ENCODE measurements around the gene NOX1.
A peak's percentile ranks its signal among the peaks of the same experiment; 100 is the strongest.

NOX1 gene

DNA sequence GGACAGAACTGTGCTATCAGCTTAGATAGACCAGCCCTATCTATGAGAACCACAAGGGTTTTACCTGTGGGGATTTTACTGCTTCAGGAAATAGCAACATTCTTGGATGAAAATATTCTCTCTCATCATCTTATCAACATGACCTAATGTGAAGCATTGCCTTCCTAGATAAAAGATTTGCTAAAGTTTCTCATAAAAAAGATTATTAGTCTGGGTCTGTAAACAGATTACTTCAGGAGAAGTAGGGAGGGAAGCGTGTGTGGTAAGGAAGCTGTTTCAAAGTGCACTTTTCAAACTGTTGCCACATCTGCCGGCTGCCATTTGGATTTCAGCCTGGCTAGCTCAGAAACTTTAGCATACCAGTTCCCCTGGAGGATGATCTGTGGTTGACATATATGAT, at the start of gene NOX1:
Gene NOX1 (minus strand): TSS at position 35 of the 400 bp plus-strand sequence. CDS start 220 bp downstream, outside the sequence.
- peak within 1 kb of the TSS; percentile 45 for H3K27ac ChIP-seq
- TF ChIP-seq, protein P1, sequence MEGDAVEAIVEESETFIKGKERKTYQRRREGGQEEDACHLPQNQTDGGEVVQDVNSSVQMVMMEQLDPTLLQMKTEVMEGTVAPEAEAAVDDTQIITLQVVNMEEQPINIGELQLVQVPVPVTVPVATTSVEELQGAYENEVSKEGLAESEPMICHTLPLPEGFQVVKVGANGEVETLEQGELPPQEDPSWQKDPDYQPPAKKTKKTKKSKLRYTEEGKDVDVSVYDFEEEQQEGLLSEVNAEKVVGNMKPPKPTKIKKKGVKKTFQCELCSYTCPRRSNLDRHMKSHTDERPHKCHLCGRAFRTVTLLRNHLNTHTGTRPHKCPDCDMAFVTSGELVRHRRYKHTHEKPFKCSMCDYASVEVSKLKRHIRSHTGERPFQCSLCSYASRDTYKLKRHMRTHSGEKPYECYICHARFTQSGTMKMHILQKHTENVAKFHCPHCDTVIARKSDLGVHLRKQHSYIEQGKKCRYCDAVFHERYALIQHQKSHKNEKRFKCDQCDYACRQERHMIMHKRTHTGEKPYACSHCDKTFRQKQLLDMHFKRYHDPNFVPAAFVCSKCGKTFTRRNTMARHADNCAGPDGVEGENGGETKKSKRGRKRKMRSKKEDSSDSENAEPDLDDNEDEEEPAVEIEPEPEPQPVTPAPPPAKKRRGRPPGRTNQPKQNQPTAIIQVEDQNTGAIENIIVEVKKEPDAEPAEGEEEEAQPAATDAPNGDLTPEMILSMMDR (conservative IDR thresholded peaks at IDR 0.05): no peak

DNA sequence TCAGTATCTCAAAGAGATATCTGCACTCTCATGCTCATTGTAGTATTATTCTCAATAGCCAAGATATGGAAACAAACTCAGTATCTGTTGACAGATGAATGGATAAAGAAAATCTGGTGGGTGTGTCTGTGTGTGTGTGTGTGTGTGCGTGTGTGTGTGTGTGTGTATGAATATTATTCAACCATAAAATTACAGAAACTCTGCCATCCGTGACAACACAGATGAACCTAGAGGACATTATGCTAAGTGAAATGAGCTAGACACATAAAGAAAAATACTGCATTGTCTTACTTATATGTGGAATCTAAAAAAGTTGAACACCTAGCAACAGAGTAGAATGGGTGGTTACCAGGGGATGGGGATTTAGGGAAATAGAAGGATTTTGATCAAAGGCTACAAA, 41.4 kb upstream of the NOX1 start:
- H3K27ac ChIP-seq: no peak overlapping the region
- TF ChIP-seq, protein P1 (conservative IDR thresholded peaks at IDR 0.05): no peak

DNA sequence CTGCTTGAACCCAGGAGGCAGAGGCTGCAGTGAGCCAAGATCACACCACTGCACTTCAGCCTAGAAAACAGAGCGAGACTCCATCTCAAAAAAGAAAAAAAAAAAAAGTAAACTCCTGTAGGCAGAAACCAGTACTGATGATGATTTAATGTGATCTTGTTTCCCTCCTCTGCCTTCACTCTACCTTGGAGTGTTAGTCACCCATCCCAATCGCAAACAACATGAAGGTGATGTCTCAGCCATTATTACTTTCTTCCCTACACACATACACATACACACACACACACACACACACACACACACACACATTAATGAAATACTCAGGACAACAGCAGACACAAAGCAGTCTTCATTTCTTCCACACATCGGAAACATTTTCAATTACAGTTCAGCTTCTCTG, 39.0 kb upstream of the NOX1 start:
- TF ChIP-seq, protein P1 (conservative IDR thresholded peaks at IDR 0.05): no peak
- H3K27ac ChIP-seq: no peak overlapping the region

DNA sequence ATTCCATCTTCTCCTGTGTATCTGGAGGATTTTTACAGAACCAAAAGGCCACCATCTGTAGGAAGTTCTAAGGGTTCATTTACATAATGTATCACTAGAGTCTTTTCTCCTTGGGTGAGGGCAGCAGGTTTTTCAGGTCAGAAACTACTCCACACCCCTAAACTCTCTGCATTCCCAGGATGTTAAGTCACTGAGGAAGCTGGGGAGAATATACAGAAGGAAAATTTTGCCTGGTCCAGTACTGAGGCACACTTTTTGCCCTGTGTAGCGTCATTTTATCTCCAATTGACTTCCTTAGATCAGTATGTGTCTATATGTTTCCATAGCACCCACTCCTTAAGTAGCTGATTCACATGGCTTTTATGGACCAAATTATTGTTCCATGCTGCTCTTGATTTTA, 37.6 kb upstream of the NOX1 start:
- TF ChIP-seq, protein P1 (conservative IDR thresholded peaks at IDR 0.05): no peak
- no peak overlapping the region for H3K27ac ChIP-seq

DNA sequence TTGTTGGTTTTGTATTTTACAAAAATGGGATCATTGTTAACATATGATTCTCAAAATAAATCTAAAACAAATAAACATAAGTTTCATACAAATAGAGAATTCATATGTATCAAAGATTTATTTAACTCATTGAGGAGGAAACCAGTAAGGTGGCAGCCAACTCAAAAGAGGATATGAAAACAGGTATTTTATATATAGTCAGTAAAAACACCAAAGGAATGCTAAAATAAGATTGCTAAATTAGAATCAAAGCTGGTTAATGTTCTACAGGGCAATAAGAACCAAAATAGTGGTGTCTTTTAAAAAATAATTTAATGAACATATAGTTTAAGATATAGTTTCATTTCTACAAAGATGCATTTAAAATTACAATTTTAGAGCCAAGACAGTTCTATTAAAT, 31.5 kb upstream of the NOX1 start:
- TF ChIP-seq, protein P1 (conservative IDR thresholded peaks at IDR 0.05): no peak
- H3K27ac ChIP-seq: no peak overlapping the region

DNA sequence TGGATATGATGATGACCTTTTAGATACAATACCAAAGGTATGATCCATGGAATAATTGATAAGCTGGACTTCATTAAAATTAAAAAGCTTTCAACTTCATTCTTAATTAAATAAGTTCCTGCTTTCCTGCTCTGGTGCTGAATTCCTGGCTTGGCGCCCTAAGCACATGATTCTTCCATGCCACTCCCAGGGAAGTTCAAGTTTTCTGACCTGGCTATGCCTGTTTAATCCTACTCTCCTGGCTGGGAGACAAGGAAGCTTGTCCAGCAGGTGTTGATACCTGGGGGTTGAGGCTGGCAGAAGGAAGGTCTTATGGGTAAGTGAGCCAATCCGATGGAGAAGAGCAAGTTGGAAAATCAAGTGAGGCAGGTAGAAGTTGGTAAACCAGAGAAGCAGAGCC, 30.3 kb upstream of the NOX1 start:
- TF ChIP-seq, protein P1 (conservative IDR thresholded peaks at IDR 0.05): no peak
- H3K27ac ChIP-seq: no peak overlapping the region

DNA sequence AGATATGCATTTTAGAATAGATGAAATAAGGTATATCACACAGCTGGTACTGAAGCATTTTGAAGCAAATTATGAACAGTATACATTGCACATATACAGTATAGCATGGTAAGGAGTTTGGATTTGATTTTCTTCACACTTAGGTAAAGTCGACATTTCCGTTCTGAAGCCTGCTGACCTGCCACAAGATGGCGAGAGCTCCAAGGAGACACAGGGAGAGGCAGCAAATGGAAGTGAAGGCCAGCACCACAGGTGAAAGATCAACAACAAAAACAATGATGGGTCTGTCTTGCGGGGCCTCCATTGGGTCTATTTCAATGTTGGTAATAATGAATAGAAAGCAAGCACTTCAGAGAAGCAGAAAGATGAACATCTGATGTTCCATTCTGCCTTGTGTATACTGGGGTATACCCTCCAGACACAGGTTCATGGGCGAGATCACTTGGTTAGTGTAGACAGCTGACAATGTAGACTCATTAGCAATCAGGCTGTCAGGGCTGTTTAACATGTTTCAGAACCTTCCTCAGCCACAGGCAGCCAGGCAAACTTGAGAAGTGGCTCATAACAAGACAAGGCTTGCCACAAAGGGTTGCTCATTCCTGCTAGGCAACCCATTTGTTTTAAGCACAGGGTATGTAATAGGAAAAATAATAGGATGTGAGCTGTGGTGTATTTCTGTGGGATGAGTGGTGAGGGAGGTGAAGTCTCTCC, 21.4 kb upstream of the NOX1 start:
- no peak overlapping the region for H3K27ac ChIP-seq
- TF ChIP-seq, protein P1 (conservative IDR thresholded peaks at IDR 0.05): peak; percentile 63
